HG02588 (cell line): ENCODE data around the gene ZCWPW2.

ENCODE experiments used
- ATAC-seq: cut with Tn5 transposase; IDR thresholded peaks from one replicate; pipeline ENCODE4 v1.9.1; 2021; ENCODE audit warnings: mild to moderate bottlenecking, moderate library complexity; ENCODE audit not compliant: unreplicated experiment

Gene ZCWPW2

GRCh38 chr3:28348629-28349468 lies at the start of gene ZCWPW2, which contains the start of gene AZI2:
TSS of gene ZCWPW2 (plus strand) at chr3:28348721. CDS start at chr3:28413069, 64,348 bp downstream.
TSS of gene AZI2 (minus strand) at chr3:28348824. CDS start at chr3:28340617, 8,207 bp downstream.
- peak; percentile 90 for ATAC-seq

- no peak for ATAC-seq
Observed at GRCh38 chr3:28299705-28300104, 48.8 kb upstream of the ZCWPW2 start.

- ATAC-seq, result no peak
Observed at GRCh38 chr3:28300345-28300962, 48.1 kb upstream of the ZCWPW2 start.

- no peak for ATAC-seq
Observed at GRCh38 chr3:28301688-28302087, 46.8 kb upstream of the ZCWPW2 start.

GRCh38 chr3:28308196-28308595 lies 40.3 kb upstream of the ZCWPW2 start:
- ATAC-seq, result no peak

- ATAC-seq, result no peak
Observed at GRCh38 chr3:28315711-28316110, 32.8 kb upstream of the ZCWPW2 start.

GRCh38 chr3:28316226-28316625 lies 32.3 kb upstream of the ZCWPW2 start:
- no peak for ATAC-seq

GRCh38 chr3:28317438-28318022 lies 31.0 kb upstream of the ZCWPW2 start:
- peak; percentile 94 for ATAC-seq

- ATAC-seq, result no peak
Observed at GRCh38 chr3:28320981-28321380, 27.5 kb upstream of the ZCWPW2 start.

- ATAC-seq, result no peak
Observed at GRCh38 chr3:28322464-28322863, 26.1 kb upstream of the ZCWPW2 start.

- peak; percentile 82 for ATAC-seq
Observed at GRCh38 chr3:28326458-28326926, 22.0 kb upstream of the ZCWPW2 start.

GRCh38 chr3:28328188-28329151 lies 20.1 kb upstream of the ZCWPW2 start:
- no peak for ATAC-seq

- no peak for ATAC-seq
Observed at GRCh38 chr3:28334552-28334951, 14.0 kb upstream of the ZCWPW2 start.

GRCh38 chr3:28335246-28335645 lies 13.3 kb upstream of the ZCWPW2 start:
- ATAC-seq, result no peak

- ATAC-seq, result no peak
Observed at GRCh38 chr3:28337230-28337629, 11.3 kb upstream of the ZCWPW2 start.

GRCh38 chr3:28343144-28343543 lies 5.4 kb upstream of the ZCWPW2 start:
- no peak for ATAC-seq

GRCh38 chr3:28345690-28346089 lies 2.8 kb upstream of the ZCWPW2 start:
- no peak for ATAC-seq

- ATAC-seq, result no peak
Observed at GRCh38 chr3:28347374-28348264, 902 bp upstream of the ZCWPW2 start.

- no peak for ATAC-seq
Observed at GRCh38 chr3:28348265-28348628, 274 bp upstream of the ZCWPW2 start.
